ENCODE results near the gene CD46. TPM values are rescaled to one million over a fixed set of nuclear protein-coding genes. Genes with fewer than 3 reads are reported as not detected.
"Not testable (repeated sequence)": the region's sequence is repeated elsewhere in the genome, so short reads cannot be mapped to it uniquely, and the experiment has no call there.

The CD46 gene
- polyA plus RNA-seq (2012; ENCODE audit: insufficient read depth, insufficient read length, low read depth): 62.2 TPM

DNA sequence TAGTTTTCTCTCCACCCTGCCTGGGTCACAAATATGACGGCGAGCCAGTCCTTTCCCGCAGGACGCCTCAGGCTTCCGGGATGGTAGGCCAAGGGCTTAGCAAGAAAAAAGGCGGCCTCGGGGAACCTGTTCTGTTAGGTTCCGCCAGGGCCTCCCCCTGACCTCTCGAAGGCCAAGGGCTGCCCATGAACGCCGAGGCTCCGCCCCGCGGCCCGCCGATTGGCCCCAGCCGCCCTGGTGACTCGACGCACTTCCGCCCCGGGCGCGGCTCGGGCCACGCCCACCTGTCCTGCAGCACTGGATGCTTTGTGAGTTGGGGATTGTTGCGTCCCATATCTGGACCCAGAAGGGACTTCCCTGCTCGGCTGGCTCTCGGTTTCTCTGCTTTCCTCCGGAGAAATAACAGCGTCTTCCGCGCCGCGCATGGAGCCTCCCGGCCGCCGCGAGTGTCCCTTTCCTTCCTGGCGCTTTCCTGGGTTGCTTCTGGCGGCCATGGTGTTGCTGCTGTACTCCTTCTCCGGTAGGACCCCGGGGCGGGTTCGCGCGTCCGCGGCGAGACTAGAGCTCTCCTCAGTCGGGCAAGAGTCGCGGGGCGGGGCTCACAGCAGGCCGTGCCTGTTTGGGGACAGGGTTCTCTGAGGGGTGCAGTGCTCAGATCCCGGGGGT, at the start of gene CD46:
Gene CD46 (plus strand): TSS at position 265 of the 666 bp plus-strand sequence. CDS start 159 bp downstream, at position 424.
- DNase-seq: peak; percentile 97
- Histone ChIP-seq H3K9me3 (no peaks in the 10 kb centered on the region), H3K36me3 (no peaks in the 10 kb centered on the region; the same call in 1 of the 2 replicates), H3K27me3 (no peaks in the 10 kb centered on the region), H3K4me3 (ENCODE audit: low read depth, low read length) (peak within 1 kb of the TSS; percentile 92), H3K4me1 (peaks cover 8% of the 10 kb centered on the region)
- TF ChIP-seq, protein P1, sequence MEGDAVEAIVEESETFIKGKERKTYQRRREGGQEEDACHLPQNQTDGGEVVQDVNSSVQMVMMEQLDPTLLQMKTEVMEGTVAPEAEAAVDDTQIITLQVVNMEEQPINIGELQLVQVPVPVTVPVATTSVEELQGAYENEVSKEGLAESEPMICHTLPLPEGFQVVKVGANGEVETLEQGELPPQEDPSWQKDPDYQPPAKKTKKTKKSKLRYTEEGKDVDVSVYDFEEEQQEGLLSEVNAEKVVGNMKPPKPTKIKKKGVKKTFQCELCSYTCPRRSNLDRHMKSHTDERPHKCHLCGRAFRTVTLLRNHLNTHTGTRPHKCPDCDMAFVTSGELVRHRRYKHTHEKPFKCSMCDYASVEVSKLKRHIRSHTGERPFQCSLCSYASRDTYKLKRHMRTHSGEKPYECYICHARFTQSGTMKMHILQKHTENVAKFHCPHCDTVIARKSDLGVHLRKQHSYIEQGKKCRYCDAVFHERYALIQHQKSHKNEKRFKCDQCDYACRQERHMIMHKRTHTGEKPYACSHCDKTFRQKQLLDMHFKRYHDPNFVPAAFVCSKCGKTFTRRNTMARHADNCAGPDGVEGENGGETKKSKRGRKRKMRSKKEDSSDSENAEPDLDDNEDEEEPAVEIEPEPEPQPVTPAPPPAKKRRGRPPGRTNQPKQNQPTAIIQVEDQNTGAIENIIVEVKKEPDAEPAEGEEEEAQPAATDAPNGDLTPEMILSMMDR (IDR thresholded peaks at IDR 0.05; ENCODE audit: low read depth, low read length): no peak

GRCh38 chr1:207702317-207702716, 49.5 kb upstream of the CD46 start:
- H3K9me3 ChIP-seq: no peaks in the 10 kb centered on the region
- no peak overlapping the region for H3K4me3 ChIP-seq (ENCODE audit: low read depth, low read length)
- TF ChIP-seq, protein P1 (IDR thresholded peaks at IDR 0.05; ENCODE audit: low read depth, low read length): no peak
- no peak for DNase-seq
- H3K36me3 ChIP-seq: no peaks in the 10 kb centered on the region
- H3K27me3 ChIP-seq: peaks cover 3% of the 10 kb centered on the region; the same call in 1 of the 2 replicates
- H3K4me1 ChIP-seq: no peaks in the 10 kb centered on the region

DNA sequence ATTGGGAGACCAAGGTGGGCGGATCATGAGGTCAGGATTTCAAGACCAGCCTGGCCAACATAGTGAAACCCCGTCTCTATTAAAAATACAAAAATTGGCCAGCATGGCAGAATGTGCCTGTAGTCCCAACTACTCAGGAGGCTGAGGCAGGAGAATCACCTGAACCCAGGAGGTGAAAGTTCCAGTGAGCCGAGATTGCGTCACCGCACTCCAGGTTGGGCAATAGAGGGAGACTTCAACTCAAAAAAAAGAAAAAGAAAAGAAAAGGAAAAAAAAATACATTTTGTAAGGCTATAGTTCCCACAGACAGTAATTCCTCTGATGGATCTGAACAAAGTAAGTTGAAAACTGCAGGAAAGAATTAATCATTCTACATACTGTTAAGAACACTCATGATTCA, 48.1 kb upstream of the CD46 start:
- Histone ChIP-seq H3K9me3 (no peaks in the 10 kb centered on the region), H3K4me3 (ENCODE audit: low read depth, low read length) (no peak overlapping the region), H3K27me3 (peaks cover 3% of the 10 kb centered on the region; the same call in 1 of the 2 replicates), H3K4me1 (no peaks in the 10 kb centered on the region), H3K36me3 (no peaks in the 10 kb centered on the region)
- TF ChIP-seq, protein P1 (IDR thresholded peaks at IDR 0.05; ENCODE audit: low read depth, low read length): no peak
- DNase-seq: no peak

DNA sequence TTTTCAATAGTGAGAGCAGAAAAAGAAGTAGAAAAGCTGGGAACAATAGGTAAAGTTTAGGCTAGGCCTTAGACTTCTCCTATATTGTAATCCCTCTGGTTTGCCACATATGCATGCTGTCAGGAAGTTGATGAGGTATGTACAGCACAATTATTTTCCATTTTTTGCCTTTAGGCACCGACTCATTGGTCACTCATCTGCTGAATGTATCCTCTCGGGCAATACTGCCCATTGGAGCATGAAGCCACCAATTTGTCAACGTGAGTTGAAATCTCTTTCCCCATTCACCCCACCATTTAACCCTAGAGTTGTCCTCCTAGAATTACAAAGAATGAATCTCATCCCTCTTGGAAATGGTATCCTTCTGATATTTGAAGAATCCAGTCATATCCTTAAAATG, 43.9 kb upstream of the CD46 start:
- not testable (repeated sequence) for H3K27me3 ChIP-seq; H3K36me3 ChIP-seq; DNase-seq; H3K4me3 ChIP-seq (ENCODE audit: low read depth, low read length); H3K4me1 ChIP-seq; H3K9me3 ChIP-seq

DNA sequence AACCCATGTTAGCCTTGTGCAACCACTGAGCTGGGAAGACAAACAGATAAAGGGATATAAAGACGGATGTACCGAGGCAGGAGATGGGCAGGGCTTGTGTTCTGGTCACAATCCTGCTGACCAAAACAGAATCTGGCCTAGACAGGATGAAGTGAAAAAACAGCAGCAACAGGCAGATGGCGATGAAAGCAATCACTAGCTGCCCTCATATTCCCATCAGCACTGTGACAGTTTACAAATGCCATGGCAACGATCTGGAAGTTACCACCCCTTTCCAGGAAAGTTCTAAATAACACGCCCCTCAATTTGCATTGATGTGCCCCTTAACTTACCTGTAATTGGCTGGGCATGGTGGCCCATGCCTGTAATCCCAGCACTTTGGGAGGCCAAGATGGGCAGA, 40.6 kb upstream of the CD46 start:
- Histone ChIP-seq H3K36me3 (no peaks in the 10 kb centered on the region), H3K9me3 (no peaks in the 10 kb centered on the region), H3K4me3 (ENCODE audit: low read depth, low read length) (no peak overlapping the region), H3K4me1 (no peaks in the 10 kb centered on the region; the same call in 1 of the 2 replicates), H3K27me3 (peaks cover 4% of the 10 kb centered on the region; the same call in 1 of the 2 replicates)
- TF ChIP-seq, protein P1 (IDR thresholded peaks at IDR 0.05; ENCODE audit: low read depth, low read length): peak; percentile 28; the same call in 1 of the 2 replicates
- DNase-seq: no peak

GRCh38 chr1:207712701-207713100, 39.2 kb upstream of the CD46 start:
- H3K9me3 ChIP-seq; DNase-seq; H3K4me3 ChIP-seq (ENCODE audit: low read depth, low read length); H3K36me3 ChIP-seq; H3K27me3 ChIP-seq; H3K4me1 ChIP-seq: not testable (repeated sequence)

- no peak for DNase-seq
- H3K36me3 ChIP-seq: no peaks in the 10 kb centered on the region
- H3K4me1 ChIP-seq: no peaks in the 10 kb centered on the region; the same call in 1 of the 2 replicates
- no peaks in the 10 kb centered on the region for H3K9me3 ChIP-seq
- TF ChIP-seq, protein P1 (IDR thresholded peaks at IDR 0.05; ENCODE audit: low read depth, low read length): peak; percentile 22
- H3K27me3 ChIP-seq: peaks cover 4% of the 10 kb centered on the region; the same call in 1 of the 2 replicates
- H3K4me3 ChIP-seq (ENCODE audit: low read depth, low read length): no peak overlapping the region
These were observed 38.3 kb upstream of the CD46 start for GRCh38 chr1:207713529-207713928.
